ENCODE measurements around the gene GALNT9.

Gene GALNT9

GRCh38 chr12:132180648-132181546 lies 148.5 kb downstream of the GALNT9 start:
- DNase-seq (ENCODE audit: low read depth): no peak

- no peak for DNase-seq (ENCODE audit: low read depth)
These were observed 149.7 kb downstream of the GALNT9 start for GRCh38 chr12:132179431-132180362.

- DNase-seq (ENCODE audit: low read depth): no peak
These were observed 150.5 kb downstream of the GALNT9 start for GRCh38 chr12:132178801-132179401.

GRCh38 chr12:132178316-132178715 lies 151.1 kb downstream of the GALNT9 start:
- no peak for DNase-seq (ENCODE audit: low read depth)

GRCh38 chr12:132176920-132177551 lies 152.4 kb downstream of the GALNT9 start:
- DNase-seq (ENCODE audit: low read depth): no peak

- no peak for DNase-seq (ENCODE audit: low read depth)
These were observed 152.9 kb downstream of the GALNT9 start for GRCh38 chr12:132176385-132176919.

GRCh38 chr12:132175496-132176384 lies 153.6 kb downstream of the GALNT9 start:
- no peak for DNase-seq (ENCODE audit: low read depth)

GRCh38 chr12:132174839-132175490 lies 154.4 kb downstream of the GALNT9 start:
- DNase-seq (ENCODE audit: low read depth): no peak

GRCh38 chr12:132174015-132174838 lies 155.2 kb downstream of the GALNT9 start:
- no peak for DNase-seq (ENCODE audit: low read depth)

GRCh38 chr12:132173135-132174014 lies 156.0 kb downstream of the GALNT9 start:
- DNase-seq (ENCODE audit: low read depth): no peak

- no peak for DNase-seq (ENCODE audit: low read depth)
These were observed 156.8 kb downstream of the GALNT9 start for GRCh38 chr12:132172619-132173018.

- no peak for DNase-seq (ENCODE audit: low read depth)
These were observed 157.3 kb downstream of the GALNT9 start for GRCh38 chr12:132171968-132172521.

- DNase-seq (ENCODE audit: low read depth): no peak
These were observed 158.0 kb downstream of the GALNT9 start for GRCh38 chr12:132171293-132171967.

- DNase-seq (ENCODE audit: low read depth): no peak
These were observed 158.6 kb downstream of the GALNT9 start for GRCh38 chr12:132170637-132171292.

GRCh38 chr12:132170094-132170636 lies 159.2 kb downstream of the GALNT9 start:
- peak; percentile 78 for DNase-seq (ENCODE audit: low read depth)

- no peak for DNase-seq (ENCODE audit: low read depth)
These were observed 160.0 kb downstream of the GALNT9 start for GRCh38 chr12:132169376-132169775.
